OCI-LY1 (cell line): ENCODE results near the gene SMC4.

ENCODE experiments used
- H2AFZ ChIP-seq: fragments of 200-600 bp; sonication (generic), shearing (Covaris generic); 2 replicates; pipeline ENCODE4 v1.6.0; 2014; ENCODE audit warnings: antibody characterized with exemption, mild to moderate bottlenecking, low read length
- H3F3A ChIP-seq: fragments of 200-600 bp; sonication (generic), shearing (Covaris generic); 2 replicates; pipeline ENCODE4 v1.6.0; 2014; ENCODE audit warnings: mild to moderate bottlenecking, antibody characterized with exemption, low read length, moderate library complexity; ENCODE audit not compliant: insufficient read depth
- H3K27ac ChIP-seq: fragments of 200-600 bp; sonication (generic); 2 replicates; pipeline ENCODE4 v1.5.1; 2014; ENCODE audit warnings: low read length, mixed run types, mild to moderate bottlenecking, low read depth; ENCODE audit not compliant: poor library complexity, severe bottlenecking
- H3K27me3 ChIP-seq: fragments of 200-600 bp; sonication (generic); 2 replicates; pipeline ENCODE4 v1.6.0; 2014; ENCODE audit warnings: antibody characterized with exemption, mild to moderate bottlenecking, low read length, moderate library complexity; ENCODE audit not compliant: insufficient read depth
- H3K36me3 ChIP-seq: fragments of 200-600 bp; sonication (generic); 2 replicates; pipeline ENCODE4 v1.6.1; 2014; ENCODE audit warnings: mild to moderate bottlenecking, antibody characterized with exemption, low read length, moderate library complexity, mixed read lengths; ENCODE audit not compliant: insufficient read depth
- H3K4me1 ChIP-seq: fragments of 200-600 bp; sonication (generic); 2 replicates; pipeline ENCODE4 v1.5.1; 2014; ENCODE audit warnings: mild to moderate bottlenecking, low read length, moderate library complexity; ENCODE audit not compliant: insufficient read depth, severe bottlenecking
- H3K4me2 ChIP-seq: fragments of 200-600 bp; sonication (generic), shearing (Covaris generic); 2 replicates; pipeline ENCODE4 v1.6.1; 2014; ENCODE audit warnings: low read length
- H3K4me3 ChIP-seq: fragments of 200-600 bp; sonication (generic); 2 replicates; pipeline ENCODE4 v1.5.1; 2014; ENCODE audit warnings: low read length, low read depth, mild to moderate bottlenecking, mixed read lengths; ENCODE audit not compliant: poor library complexity, severe bottlenecking
- H3K79me2 ChIP-seq: fragments of 200-600 bp; shearing (Covaris generic); 2 replicates; pipeline ENCODE4 v1.6.1; 2016; ENCODE audit warnings: mixed run types, low read length, mixed read lengths; ENCODE audit not compliant: insufficient read depth
- H3K9ac ChIP-seq: fragments of 200-600 bp; sonication (generic), shearing (Covaris generic); 2 replicates; pipeline ENCODE4 v1.6.1; 2014; ENCODE audit warnings: mild to moderate bottlenecking, low read length, mixed read lengths
- H3K9me2 ChIP-seq: fragments of 200-600 bp; sonication (generic), shearing (Covaris generic); 2 replicates; pipeline ENCODE4 v1.6.1; 2014; ENCODE audit warnings: low read depth, mild to moderate bottlenecking, low read length, mixed read lengths
- H3K9me3 ChIP-seq: fragments of 200-600 bp; shearing (Covaris generic); 2 replicates; pipeline ENCODE4 v1.6.1; 2014; ENCODE audit warnings: low read length, mixed read lengths
- H4K20me1 ChIP-seq: fragments of 200-600 bp; sonication (generic), shearing (Covaris generic); 2 replicates; pipeline ENCODE4 v1.6.0; 2016; ENCODE audit warnings: mild to moderate bottlenecking, low read length; ENCODE audit not compliant: insufficient read depth
- CTCF ChIP-seq: fragments of 200-600 bp; sonication (generic), shearing (Covaris generic); IDR thresholded peaks from 2 replicates; pipeline ENCODE4 v1.5.1; 2017; ENCODE audit warnings: mild to moderate bottlenecking, antibody characterized with exemption, low read length, moderate library complexity, mixed read lengths
- EZH2 ChIP-seq: fragments of 200-600 bp; sonication (generic), shearing (Covaris generic); IDR thresholded peaks from 2 replicates; pipeline ENCODE4 v1.8.0; 2017; ENCODE audit warnings: borderline replicate concordance, mixed run types, mild to moderate bottlenecking, antibody characterized with exemption, low read length, moderate library complexity, mixed read lengths

Gene SMC4

GRCh38 chr3:160458151-160458550 lies 58.7 kb downstream of the SMC4 start:
- Histone ChIP-seq H4K20me1 (no peaks in the 10 kb centered on the region), H2AFZ (no peak overlapping the region), H3K9me2 (no peaks in the 10 kb centered on the region), H3K27ac (no peak overlapping the region), H3K4me3 (no peak overlapping the region), H3K79me2 (no peaks in the 10 kb centered on the region), H3K27me3 (no peaks in the 10 kb centered on the region; the same call in none of the 2 replicates), H3K4me2 (no peak overlapping the region), H3K36me3 (no peaks in the 10 kb centered on the region), H3K9ac (no peak overlapping the region), H3K9me3 (no peaks in the 10 kb centered on the region), H3K4me1 (no peaks in the 10 kb centered on the region), H3F3A (no peaks in the 10 kb centered on the region)
- no peak for TF ChIP-seq CTCF

- no peaks in the 10 kb centered on the region for H3K36me3 ChIP-seq
- no peak overlapping the region for H3K9ac ChIP-seq
- H3K9me2 ChIP-seq: no peaks in the 10 kb centered on the region
- H3F3A ChIP-seq: no peaks in the 10 kb centered on the region
- H3K79me2 ChIP-seq: no peaks in the 10 kb centered on the region
- H3K27me3 ChIP-seq: no peaks in the 10 kb centered on the region; the same call in none of the 2 replicates
- no peak overlapping the region for H3K4me2 ChIP-seq
- no peak overlapping the region for H3K27ac ChIP-seq
- no peaks in the 10 kb centered on the region for H4K20me1 ChIP-seq
- H3K4me3 ChIP-seq: no peak overlapping the region
- H3K4me1 ChIP-seq: no peaks in the 10 kb centered on the region
- H3K9me3 ChIP-seq: no peaks in the 10 kb centered on the region
- H2AFZ ChIP-seq: no peak overlapping the region
- TF ChIP-seq CTCF: no peak
- TF ChIP-seq EZH2: no peak
These were observed 60.1 kb downstream of the SMC4 start for GRCh38 chr3:160459450-160459970.

- no peaks in the 10 kb centered on the region for H3K4me1 ChIP-seq
- TF ChIP-seq CTCF: no peak
- no peak for TF ChIP-seq EZH2
- H4K20me1 ChIP-seq: no peaks in the 10 kb centered on the region
- no peaks in the 10 kb centered on the region; the same call in none of the 2 replicates for H3K27me3 ChIP-seq
- H3K27ac ChIP-seq: no peak overlapping the region
- H3F3A ChIP-seq: no peaks in the 10 kb centered on the region
- no peak overlapping the region for H2AFZ ChIP-seq
- no peak overlapping the region for H3K9ac ChIP-seq
- no peaks in the 10 kb centered on the region for H3K9me3 ChIP-seq
- H3K79me2 ChIP-seq: no peaks in the 10 kb centered on the region
- H3K9me2 ChIP-seq: no peaks in the 10 kb centered on the region
- no peaks in the 10 kb centered on the region for H3K36me3 ChIP-seq
- no peak overlapping the region for H3K4me3 ChIP-seq
- H3K4me2 ChIP-seq: no peak overlapping the region
These were observed 60.6 kb downstream of the SMC4 start for GRCh38 chr3:160460033-160460432.
